Activated CD8-positive, alpha-beta memory T cell treated with anti-CD3 and anti-CD28 coated beads, Interleukin-2, amount 50 U/mL, for 24 hours (primary cell): ENCODE results near the gene STAG3.
"Not testable (repeated sequence)": the region's sequence is repeated elsewhere in the genome, so short reads cannot be mapped to it uniquely, and the experiment has no call there.

ENCODE experiments used
- DNase-seq: peaks from one replicate; pipeline ENCODE4 v3.0.0-alpha.2; 2020; ENCODE audit errors: extremely low read depth

Gene STAG3

DNA sequence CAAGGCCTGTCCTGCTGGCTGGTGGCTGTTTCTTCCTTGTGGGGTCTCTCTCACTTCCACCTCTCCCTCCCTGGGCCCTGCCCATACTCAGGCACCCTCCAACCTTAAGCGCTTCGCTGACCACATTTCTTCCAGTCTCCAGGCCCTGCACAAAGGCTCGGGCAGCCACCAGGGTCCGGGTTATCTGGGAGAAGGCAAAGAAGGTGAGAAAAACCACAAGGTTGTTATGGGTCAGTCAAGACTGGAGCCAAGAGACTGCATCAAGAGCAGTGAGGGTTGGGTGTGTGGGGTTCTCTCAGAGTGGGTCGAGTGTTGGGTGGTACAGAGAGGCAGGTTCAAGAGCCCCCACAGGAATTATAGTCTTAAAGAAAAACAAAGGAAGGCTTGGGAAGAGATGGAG lies 3.1 kb upstream of the STAG3 start:
- DNase-seq = no peak

GRCh38 chr7:100175296-100175935 lies 2.3 kb upstream of the STAG3 start:
- DNase-seq = no peak

DNA sequence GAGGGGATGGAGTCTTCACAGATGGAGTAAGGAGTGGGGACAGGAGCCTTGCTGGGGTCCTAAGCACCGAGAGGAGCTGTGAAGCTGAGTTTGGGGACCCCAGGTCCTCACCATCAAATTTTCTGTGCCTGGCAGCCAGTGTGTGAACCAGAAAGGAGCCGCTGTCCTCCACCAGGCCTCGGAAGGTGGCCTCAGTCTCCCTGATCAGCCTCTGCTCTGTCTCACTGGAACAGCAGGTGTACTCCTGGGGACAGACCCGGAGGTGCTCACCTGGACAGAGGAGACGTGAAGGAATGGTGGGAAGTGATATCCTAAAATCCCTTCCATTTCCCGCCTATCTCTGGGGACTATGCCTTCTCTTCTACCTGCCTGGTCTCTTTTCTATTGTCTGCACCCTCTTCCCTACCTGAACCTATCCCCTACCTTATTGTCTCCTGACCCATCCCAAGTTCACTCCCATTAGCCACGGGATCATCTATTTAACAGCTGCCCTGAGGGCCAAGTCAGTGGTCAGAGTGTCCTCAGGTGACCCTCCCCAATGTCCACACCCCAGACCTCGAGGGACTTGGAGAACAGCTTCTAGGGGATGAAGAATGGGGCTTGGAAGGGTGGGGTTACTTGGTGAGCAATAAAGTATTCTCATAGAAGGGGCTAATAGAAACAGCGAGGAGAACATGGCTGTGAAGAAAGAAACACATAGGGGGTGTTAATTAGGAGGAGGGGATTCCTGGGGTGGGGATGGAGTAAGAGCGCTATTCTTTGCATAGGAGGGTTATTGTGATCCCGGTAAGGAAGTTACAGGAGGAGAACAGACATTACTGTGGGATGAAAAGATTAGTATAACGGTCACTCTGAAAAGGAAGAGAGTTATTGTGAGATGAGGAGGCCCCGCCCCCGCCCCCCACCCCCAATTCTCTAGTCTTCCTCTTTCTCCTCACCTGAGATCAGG lies 1.3 kb upstream of the STAG3 start:
- no peak for DNase-seq

GRCh38 chr7:100180084-100180483 lies 2.4 kb downstream of the STAG3 start:
- not testable (repeated sequence) for DNase-seq

- DNase-seq = not testable (repeated sequence)
Observed at GRCh38 chr7:100182616-100183015, 4.9 kb downstream of the STAG3 start.

DNA sequence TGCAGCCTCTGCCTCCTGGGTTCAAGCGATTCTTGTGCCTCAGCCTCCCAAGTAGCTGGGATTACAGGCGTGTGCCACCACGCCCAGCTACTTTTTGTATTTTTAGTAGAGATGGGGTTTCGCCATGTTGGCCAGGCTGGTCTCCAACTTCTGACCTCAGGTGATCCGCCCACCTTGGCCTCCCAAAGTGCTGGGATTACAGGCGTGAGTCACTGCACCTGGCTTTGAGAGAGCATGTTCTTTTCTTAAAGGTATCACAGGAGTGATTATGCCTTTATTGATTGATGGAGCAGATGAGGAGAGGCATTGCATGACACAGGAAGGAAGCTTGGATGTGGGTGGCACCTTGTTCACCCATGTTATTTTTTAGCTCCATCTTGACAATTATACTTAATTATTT lies 5.4 kb downstream of the STAG3 start:
- not testable (repeated sequence) for DNase-seq

DNA sequence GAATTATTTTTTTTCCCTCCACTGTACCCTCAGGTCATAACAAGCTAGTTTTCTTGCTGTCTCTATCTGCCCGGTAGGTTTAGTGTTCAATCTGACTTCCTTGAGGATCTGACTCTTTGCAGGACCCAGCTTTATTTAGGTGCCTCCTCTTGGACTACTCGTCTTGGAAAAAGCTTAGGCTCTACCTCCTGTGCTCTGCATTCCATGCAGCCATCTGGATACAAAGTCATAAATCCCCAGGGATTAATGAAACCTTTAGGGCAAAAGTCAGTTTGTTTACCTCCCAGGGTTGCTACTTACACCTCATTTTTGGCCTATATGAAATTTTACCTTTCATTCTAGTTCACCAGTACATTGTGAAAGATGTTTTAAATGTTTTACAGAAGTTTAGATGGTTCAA lies 8.0 kb downstream of the STAG3 start:
- no peak for DNase-seq

- no peak for DNase-seq
Observed at GRCh38 chr7:100189061-100189460, 11.3 kb downstream of the STAG3 start.

DNA sequence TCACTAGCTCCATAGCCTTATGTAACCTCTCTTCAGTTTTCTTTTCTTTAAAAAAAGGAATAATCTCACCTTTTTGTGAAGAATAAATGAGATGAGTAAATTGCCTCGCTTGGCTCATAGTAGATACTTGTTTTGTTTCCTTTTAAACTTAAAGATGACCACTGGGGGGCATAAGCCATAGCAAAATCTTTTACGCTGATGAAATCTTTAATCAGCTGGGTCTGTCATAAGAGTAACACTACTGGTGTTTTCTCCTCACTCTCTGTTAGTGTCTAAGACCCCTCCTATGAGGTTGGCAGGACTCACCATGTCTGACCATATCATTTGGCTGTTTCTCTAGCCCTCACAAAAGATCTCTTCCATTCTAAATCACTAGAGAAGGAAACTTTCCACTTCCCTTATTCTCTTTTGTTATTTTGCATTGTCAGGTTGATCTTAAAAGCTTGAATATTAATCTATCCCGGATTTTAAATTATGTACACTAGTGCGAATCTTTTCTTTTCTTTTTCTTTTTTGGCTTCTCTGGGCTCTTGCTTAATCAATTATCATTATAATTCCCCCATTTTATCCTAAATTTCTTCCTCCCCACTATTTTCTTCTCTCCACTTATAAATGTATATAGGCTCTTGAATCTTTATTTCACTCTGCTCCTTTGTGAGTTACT lies 12.5 kb downstream of the STAG3 start:
- DNase-seq = no peak

DNA sequence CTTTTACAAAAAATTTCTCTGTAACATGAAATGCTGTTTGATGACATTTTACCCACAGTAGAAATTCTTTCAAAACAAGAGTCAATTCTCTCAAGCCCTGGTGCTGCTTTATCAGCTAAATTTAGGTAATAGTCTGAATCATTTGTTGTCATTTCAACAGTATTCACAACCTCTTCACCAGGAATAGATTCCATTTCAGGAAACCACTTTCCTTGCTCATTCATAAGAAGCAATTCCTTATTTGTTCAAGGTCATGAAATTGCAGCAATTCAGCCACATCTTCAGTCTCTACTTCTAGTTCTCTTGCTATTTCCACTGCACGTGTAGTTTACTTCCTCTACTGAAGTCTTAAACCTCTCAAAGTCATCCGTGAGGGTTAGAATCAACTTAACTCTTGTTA lies 14.1 kb downstream of the STAG3 start:
- DNase-seq = no peak

- not testable (repeated sequence) for DNase-seq
Observed at GRCh38 chr7:100192281-100192862, 14.7 kb downstream of the STAG3 start.

GRCh38 chr7:100192969-100193368 lies 15.3 kb downstream of the STAG3 start:
- DNase-seq = no peak

DNA sequence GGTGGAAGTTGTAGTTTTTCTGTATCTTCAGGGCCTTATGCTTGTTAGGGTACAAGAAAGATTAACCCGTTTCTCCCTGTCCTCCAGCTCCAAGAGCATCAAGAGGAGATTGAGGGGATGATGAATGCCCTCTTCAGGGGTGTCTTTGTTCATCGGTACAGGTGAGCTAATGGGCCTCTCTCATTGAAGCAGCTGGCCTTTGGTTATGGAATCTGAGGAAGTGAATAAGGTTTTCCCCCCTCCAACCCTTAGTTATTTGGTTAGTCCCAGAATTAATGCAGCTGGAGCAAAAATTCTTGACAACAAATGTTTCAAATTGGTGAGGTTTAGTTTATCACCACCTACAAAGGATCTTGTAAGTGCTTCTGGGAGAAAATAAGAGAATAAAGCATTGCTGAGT lies 17.5 kb downstream of the STAG3 start:
- DNase-seq = no peak

DNA sequence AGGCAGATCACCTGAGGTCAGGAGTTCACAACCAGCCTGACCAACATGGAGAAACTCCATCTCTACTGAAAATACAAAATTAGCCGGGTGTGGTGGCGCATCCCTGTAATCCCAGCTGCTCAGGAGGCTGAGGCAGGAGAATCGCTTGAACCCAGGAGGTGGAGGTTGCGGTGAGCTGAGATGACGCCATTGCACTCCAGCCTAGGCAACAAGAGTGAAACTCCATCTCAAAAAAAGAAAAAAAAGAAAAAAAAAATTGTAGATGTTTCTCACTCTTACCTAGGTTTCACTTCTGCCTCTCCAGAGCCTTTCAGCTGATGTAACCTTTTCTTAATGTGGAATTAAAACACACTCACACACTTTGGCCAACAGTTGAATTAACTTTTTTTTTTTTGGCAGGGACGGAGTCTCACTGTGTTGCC lies 18.2 kb downstream of the STAG3 start:
- not testable (repeated sequence) for DNase-seq

DNA sequence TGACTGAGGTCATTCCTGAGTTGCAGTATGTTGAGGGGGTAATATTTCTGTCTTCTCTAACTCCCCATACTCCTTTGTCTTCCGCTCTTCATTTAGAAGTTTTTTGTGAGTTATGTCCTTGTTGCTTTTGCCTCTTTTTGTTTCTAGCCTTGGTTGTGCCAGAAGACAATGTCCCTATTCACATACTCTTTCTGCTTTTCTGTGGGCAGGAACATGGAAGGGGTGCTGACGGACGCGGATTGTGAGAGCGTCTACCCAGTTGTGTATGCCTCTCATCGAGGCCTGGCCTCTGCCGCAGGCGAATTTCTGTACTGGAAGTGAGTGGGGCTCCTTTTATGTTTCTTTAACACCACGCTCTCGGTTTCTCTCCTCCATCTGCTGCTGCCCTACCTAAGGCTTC lies 20.5 kb downstream of the STAG3 start:
- DNase-seq = no peak

GRCh38 chr7:100200693-100201092 lies 23.0 kb downstream of the STAG3 start:
- DNase-seq = no peak

- DNase-seq = no peak
Observed at GRCh38 chr7:100204454-100204853, 26.7 kb downstream of the STAG3 start.

DNA sequence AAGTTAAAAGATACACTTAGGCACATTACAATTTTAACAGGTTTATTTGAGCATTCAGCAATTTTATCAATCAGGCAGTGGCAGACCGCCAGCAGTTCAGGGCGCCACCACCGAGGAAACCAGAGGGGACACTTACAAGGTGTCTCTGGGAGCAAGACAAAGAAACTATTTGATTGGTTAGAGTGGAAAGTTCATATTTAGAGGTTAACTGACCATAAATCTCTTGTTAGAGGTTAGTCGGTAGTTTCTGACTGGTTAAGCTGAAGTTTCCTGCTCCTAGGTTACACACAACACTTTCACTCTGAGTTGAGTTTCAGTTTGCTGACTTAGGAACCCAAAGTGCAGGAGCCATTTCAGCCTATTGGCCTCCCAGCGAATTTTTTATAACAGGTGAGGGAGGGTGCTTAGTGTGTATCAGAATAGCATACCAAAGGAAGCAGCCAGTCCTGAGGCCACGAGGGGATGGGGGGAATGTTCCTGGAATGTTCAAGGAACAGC lies 31.2 kb downstream of the STAG3 start:
- no peak for DNase-seq

- DNase-seq = no peak
Observed at GRCh38 chr7:100209493-100209892, 31.8 kb downstream of the STAG3 start.

- no peak for DNase-seq
Observed at GRCh38 chr7:100210805-100211204, 33.1 kb downstream of the STAG3 start.

- DNase-seq = no peak
Observed at GRCh38 chr7:100211342-100211780, 33.6 kb downstream of the STAG3 start.
